ENCODE data around the gene TMEM17.

Gene TMEM17

DNA sequence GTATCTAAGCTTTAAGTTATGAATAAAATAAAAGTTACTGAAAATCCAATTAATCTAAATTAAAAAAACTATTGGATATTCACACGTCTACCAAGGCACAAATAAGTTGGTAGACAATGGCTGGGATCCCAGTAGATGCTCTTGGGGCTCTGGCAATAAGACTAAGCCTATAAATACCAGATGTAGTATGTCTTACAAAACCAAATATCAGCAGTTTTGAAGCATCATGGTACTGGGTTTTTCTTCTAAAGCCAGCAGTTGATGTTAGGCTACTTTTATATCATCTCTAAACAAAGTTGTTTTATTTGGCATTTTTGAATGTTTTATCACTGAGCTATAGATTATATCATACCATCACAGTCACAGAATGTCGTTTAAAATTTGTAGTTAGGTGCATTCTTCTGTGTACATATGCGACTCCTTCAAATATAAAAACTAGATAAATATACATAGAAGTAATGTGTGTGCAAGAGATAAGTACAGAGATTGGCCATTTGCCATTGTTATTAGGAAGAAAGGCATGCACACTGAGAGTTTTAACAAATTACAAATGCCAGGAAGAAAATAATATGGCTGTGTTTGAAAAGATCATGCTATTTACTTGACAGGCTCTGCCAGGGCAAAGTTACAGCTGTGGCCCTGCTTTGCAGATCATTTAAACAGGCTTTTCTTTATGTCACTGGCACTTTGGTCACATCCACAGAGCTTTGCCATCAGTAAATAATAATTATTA, 21.6 kb upstream of the TMEM17 start:
- Histone ChIP-seq H3K9ac (ENCODE audit: low read depth, low read length) (no peak overlapping the region), H3K9me3 (ENCODE audit: insufficient read depth, low read length, severe bottlenecking) (no peaks in the 10 kb centered on the region)

DNA sequence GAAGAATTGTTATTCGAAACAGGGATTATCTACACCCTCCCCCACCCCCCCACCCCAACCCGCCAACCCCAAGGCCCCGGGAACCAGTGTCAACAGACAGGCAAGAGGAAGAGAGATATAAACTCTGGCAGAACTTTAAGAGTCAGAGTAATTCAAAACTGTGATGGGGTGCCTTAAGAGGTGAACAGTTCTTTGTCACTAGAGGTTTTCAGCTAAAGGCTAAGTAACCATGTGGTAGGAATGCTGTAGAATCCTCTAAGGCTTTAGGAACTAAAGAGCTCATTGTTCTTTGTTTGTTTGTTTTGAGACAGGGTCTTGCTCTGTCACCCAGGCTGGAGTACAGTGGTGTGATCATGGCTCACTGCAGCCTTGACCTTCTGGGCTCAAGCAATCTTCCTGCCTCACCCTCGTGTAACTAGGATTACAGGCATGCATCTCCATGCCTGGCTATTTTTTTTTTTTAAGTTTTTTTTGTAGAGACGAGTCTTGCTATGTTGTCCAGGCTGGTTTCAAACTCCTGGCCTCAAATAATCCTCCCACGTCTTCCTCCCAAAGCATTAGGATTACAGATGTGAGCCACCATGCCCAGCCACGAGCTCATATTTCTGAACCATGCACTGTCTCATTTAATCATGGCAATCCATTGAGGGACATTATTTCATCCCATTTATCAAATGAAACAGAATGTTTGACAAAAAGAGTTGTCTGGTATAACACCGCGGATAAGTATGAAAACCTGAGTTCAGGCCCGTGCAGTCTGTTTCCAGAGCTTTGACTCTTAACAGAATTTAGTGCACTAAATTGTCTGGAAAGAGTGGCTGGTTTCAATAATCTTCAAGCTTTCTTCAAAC, 20.8 kb upstream of the TMEM17 start:
- TF ChIP-seq, protein P1, sequence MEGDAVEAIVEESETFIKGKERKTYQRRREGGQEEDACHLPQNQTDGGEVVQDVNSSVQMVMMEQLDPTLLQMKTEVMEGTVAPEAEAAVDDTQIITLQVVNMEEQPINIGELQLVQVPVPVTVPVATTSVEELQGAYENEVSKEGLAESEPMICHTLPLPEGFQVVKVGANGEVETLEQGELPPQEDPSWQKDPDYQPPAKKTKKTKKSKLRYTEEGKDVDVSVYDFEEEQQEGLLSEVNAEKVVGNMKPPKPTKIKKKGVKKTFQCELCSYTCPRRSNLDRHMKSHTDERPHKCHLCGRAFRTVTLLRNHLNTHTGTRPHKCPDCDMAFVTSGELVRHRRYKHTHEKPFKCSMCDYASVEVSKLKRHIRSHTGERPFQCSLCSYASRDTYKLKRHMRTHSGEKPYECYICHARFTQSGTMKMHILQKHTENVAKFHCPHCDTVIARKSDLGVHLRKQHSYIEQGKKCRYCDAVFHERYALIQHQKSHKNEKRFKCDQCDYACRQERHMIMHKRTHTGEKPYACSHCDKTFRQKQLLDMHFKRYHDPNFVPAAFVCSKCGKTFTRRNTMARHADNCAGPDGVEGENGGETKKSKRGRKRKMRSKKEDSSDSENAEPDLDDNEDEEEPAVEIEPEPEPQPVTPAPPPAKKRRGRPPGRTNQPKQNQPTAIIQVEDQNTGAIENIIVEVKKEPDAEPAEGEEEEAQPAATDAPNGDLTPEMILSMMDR (IDR thresholded peaks at IDR 0.05; ENCODE audit: borderline replicate concordance, extremely low read depth, low read length, poor library complexity, severe bottlenecking), result no peak
- H3K36me3 ChIP-seq (ENCODE audit: insufficient read depth, low read length), result no peaks in the 10 kb centered on the region
- DNase-seq, result no peak
- H3K79me2 ChIP-seq (ENCODE audit: insufficient read depth, low read length), result no peaks in the 10 kb centered on the region
- no peak overlapping the region for H3K27ac ChIP-seq (ENCODE audit: low read length)
- no peaks in the 10 kb centered on the region for H3K4me1 ChIP-seq (ENCODE audit: insufficient read depth, low read length)
- no peak overlapping the region for H2AFZ ChIP-seq (ENCODE audit: low read depth, low read length)
- H4K20me1 ChIP-seq (ENCODE audit: insufficient read depth, low read length), result no peaks in the 10 kb centered on the region
- H3K27me3 ChIP-seq (ENCODE audit: insufficient read depth, low read length, poor library complexity), result no peaks in the 10 kb centered on the region
- no peaks in the 10 kb centered on the region for H3K9me3 ChIP-seq (ENCODE audit: insufficient read depth, low read length, severe bottlenecking)
- no peak overlapping the region for H3K9ac ChIP-seq (ENCODE audit: low read depth, low read length)
- H3K4me2 ChIP-seq (ENCODE audit: insufficient read depth, low read length), result no peak overlapping the region
- no peak overlapping the region for H3K4me3 ChIP-seq (ENCODE audit: low read depth in 1 of 2, low read length in 2 of 2)
- ATAC-seq (ENCODE audit: insufficient read depth, low read depth), result no peak

More for the DNA sequence above, 21.6 kb upstream of the TMEM17 start:
- Histone ChIP-seq H3K36me3 (ENCODE audit: insufficient read depth, low read length) (no peaks in the 10 kb centered on the region), H3K27me3 (ENCODE audit: insufficient read depth, low read length, poor library complexity) (no peaks in the 10 kb centered on the region), H2AFZ (ENCODE audit: low read depth, low read length) (no peak overlapping the region), H3K4me3 (ENCODE audit: low read depth in 1 of 2, low read length in 2 of 2) (no peak overlapping the region), H3K4me2 (ENCODE audit: insufficient read depth, low read length) (no peak overlapping the region), H3K4me1 (ENCODE audit: insufficient read depth, low read length) (no peaks in the 10 kb centered on the region), H3K27ac (ENCODE audit: low read length) (no peak overlapping the region), H3K79me2 (ENCODE audit: insufficient read depth, low read length) (no peaks in the 10 kb centered on the region), H4K20me1 (ENCODE audit: insufficient read depth, low read length) (no peaks in the 10 kb centered on the region)
- ATAC-seq (ENCODE audit: insufficient read depth, low read depth) (no peak), DNase-seq (no peak)
- TF ChIP-seq, protein P1 (IDR thresholded peaks at IDR 0.05; ENCODE audit: borderline replicate concordance, extremely low read depth, low read length, poor library complexity, severe bottlenecking), result no peak
- TF ChIP-seq EZH2 (IDR thresholded peaks at IDR 0.05; ENCODE audit: borderline replicate concordance, low read depth, low read length, severe bottlenecking), result no peak

DNA sequence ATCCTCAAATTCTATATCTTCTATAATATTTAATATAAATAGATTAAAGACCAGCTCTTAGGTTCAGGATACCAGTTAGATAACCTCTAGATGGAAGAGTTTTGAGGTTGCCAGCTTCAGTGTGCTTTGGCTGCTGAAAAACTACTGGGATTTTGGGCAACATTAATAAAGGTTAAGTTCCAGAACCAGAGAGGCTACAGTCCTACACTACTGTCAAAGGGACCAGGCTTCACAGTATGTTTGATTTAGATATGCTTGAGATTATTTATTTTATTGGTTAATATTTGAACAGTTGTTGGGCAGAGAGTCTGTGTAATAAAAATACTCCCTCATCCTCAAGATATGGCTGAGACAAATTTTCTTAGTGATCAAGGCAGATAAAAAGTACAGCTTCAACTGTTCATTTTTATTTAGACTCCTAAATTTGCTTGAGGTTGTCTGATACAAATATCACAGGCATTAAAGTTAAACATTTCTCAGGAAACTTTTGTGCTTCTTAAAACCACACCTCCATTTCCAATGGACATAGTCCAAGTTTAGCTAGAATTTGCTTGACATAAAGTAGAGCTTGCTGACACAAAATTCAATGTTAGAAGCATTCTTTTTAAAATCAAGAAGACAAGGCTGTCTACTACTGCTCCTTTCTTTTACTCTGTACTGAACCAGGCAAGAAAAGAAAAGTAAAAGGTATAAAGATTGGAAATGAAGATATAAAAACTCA, 19.7 kb upstream of the TMEM17 start:
- no peak for TF ChIP-seq EZH2 (IDR thresholded peaks at IDR 0.05; ENCODE audit: borderline replicate concordance, low read depth, low read length, severe bottlenecking)
- TF ChIP-seq, protein P1 (IDR thresholded peaks at IDR 0.05; ENCODE audit: borderline replicate concordance, extremely low read depth, low read length, poor library complexity, severe bottlenecking), result no peak
- Histone ChIP-seq H3K27me3 (ENCODE audit: insufficient read depth, low read length, poor library complexity) (no peaks in the 10 kb centered on the region), H3K27ac (ENCODE audit: low read length) (no peak overlapping the region), H3K4me1 (ENCODE audit: insufficient read depth, low read length) (no peaks in the 10 kb centered on the region), H3K79me2 (ENCODE audit: insufficient read depth, low read length) (no peaks in the 10 kb centered on the region), H3K36me3 (ENCODE audit: insufficient read depth, low read length) (no peaks in the 10 kb centered on the region), H4K20me1 (ENCODE audit: insufficient read depth, low read length) (no peaks in the 10 kb centered on the region), H3K9ac (ENCODE audit: low read depth, low read length) (no peak overlapping the region), H3K4me3 (ENCODE audit: low read depth in 1 of 2, low read length in 2 of 2) (no peak overlapping the region), H2AFZ (ENCODE audit: low read depth, low read length) (no peak overlapping the region), H3K4me2 (ENCODE audit: insufficient read depth, low read length) (no peak overlapping the region), H3K9me3 (ENCODE audit: insufficient read depth, low read length, severe bottlenecking) (no peaks in the 10 kb centered on the region)
- DNase-seq (no peak), ATAC-seq (ENCODE audit: insufficient read depth, low read depth) (no peak)
